ENCODE measurements around the gene CALHM1.
"Not testable (repeated sequence)": the region's sequence is repeated elsewhere in the genome, so short reads cannot be mapped to it uniquely, and the experiment has no call there.

CALHM1 gene

DNA sequence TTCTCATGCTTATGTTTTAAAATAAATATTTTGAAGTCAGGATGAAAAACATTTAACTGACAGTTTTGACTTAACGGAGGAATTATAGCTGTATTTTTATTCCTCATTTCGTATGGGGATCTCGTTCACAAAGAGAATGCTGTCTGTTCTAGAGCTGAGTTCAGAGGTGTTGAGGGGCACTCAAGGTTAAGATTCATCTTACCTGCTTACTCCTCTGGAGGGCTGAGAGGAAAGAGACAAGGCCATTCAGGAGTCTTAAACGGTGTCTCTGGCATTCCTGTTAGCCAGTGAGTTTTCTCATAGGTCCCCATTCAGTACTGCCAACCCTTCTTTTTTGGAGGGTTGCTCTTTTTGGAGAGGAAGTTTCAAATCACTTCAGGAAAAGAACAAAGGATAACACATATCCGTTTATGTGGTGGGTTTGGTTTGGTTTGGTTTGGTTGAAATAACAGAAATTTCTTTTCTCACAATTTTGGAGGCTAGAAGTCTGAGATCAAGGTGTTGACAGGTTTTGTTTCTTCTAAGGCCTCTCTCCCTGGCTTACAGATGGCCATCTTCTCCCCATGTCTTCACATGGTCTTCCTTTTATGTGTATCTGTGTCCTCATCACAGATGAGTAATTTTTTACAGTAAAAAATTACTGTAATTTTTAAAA, 29.6 kb downstream of the CALHM1 start:
- no peak for DNase-seq

DNA sequence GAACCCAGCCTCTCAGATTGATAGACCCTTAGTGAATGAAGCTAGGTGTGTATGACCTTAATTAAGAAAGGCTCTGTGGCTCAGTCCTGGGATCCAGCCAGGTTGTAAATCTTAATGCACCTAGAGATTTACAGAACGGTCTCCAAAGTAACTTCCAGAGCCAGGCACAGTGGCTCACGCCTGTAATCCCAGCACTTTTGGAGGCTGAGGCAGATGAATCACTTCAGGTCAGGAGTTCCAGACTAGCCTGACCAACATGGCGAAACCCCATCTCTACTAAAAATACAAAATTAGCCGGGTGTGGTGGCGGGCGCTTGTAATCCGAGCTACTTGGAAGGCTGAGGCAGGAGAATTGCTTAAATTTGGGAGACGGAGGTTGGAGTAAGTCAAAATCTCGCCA, 30.8 kb downstream of the CALHM1 start:
- no peak for DNase-seq

DNA sequence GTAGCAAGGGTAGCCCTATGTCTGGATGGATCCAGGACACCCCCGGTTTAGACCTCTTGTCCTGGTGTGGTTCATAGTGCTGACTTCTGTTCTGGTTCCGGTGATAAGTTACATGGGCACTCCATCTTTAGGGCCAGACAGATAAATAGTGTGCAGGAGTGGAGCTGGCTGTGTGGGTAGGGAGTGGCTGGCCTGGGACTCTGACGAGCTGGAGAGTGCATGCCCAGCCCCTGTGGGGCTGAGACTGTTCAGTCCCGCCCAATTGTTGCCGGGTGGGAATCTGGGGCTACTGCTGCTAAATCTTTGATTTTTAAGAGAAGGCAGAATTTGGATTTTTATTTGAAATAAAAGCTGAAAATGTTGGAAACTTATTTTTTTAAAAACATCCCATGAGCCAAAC, 35.0 kb downstream of the CALHM1 start:
- DNase-seq, result no peak

DNA sequence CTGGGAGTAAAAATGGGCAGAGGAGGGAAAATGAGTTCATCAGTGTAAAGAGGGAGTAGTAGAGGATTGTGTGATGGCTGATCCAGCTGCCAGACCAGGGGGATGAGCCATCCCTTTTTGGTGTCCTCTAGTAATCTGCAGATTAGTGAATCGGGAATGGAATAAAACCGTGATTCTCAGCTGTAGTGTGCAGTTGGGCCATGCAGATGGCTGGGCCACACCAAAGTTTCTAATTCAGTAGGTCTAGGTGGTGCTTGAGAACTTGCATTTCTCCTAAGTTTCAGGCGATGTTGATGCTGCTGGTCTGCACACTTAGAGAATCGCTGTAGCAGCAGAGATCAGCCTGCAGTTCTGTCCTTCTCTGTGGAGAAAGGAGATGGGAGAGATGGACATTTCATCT, 39.6 kb downstream of the CALHM1 start:
- DNase-seq, result no peak

DNA sequence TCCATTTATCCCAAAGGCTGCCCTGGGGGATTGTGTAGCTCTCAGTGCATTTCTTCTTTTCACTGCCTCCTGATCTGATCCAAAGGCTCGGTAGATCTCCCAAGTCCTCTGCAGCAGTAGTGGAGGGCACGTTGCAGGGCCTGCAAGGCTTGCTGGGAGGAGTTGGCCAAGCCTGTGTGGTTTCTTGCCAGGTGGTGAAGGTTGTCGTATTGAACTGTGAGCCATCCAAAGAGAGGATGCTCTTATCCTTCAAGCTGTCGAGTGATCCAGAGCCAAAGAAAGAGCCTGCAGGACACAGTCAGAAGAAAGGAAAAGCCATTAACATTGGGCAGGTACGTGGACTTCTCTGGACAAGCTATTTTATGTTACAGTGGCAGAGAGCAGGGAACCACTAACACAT, 41.1 kb downstream of the CALHM1 start:
- DNase-seq, result no peak

DNA sequence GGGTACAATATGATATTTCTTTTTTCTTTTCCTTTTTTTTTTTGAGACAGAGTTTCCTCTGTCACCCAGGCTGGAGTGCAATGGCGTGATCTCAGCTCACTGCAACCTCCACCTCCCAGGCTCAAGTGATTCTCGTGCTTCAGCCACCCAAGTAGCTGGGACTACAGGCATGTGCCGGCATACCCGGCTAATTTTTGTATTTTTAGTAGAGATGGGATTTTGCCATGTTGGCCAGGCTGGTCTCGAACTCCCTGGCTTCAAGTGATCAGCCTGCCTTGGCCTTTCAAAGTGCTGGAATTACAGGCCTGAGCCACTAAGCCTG, 41.6 kb downstream of the CALHM1 start:
- not testable (repeated sequence) for DNase-seq

DNA sequence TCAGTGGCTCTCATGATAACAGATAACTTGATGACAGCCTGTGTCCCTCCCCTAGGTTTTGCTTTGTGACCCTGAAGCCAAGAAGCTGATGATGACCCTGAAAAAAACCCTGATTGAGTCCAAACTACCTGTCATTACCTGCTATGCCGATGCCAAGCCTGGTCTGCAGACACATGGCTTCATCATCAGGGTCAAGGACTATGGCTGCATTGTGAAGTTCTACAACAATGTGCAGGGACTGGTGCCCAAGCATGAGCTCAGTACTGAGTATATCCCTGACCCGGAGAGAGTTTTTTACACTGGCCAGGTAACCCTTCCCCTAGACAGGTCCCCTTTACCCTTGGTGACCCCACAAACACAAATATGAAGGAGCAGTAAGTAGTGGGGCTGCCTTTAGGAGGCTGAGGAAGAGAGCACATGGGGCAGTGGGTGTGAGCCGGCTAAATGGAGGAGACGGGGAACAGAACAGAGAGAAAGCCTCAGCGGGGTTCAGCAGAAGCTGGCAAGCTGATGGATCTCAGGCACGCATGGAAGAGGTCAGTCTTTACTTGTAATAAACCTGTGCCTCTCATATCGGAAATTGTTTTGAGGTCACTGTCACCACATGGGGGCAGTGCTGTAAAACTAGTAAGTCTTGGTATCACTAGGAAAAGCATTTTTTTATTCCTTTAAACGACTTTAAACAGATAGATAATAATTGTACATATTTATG, 42.1 kb downstream of the CALHM1 start:
- DNase-seq, result no peak

DNA sequence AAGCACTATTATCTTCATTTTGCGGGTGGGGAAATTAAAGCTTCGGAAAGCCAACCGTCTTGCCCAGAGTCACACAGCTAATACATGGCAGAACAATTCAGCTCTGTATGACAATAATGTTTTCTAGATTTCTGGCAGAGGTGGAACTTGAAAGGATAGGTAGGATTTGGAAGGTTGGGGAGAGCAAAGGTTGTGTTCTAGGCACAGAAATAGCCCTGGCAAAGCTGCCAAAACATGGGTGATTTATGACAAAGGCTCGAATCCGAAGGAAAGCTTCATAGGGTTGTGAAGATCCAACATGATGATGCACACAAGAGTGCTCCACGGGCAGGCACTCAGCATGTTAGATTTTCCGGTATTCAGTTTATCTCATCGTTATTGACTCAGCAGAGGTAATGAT, 43.1 kb downstream of the CALHM1 start:
- DNase-seq, result no peak

DNA sequence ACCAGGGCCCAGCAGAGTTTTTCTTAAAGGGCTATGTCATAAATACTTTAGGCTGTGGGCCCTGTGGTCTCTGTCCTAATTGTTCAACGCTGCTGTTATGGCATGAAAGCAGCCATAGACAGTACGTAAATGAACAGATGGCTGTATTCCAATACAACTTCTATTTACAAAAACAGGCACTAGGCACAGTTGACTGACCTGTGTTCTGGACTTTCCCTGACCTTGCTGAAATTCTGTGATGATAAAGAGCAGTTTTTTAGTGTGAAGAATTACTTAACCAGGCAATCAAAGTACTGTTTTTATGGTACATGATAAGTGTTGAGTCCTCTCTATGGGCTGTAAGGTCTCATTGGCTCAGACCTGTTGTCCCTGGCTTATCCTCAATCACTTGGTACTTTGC, 45.1 kb downstream of the CALHM1 start:
- no peak for DNase-seq

Data from NCI-H2081 treated with DMSO at 0.1 percent for 48 hours (cell line).